ENCODE measurements around the gene COMP. TPM values are rescaled to one million over a fixed set of nuclear protein-coding genes. Genes with fewer than 3 reads are reported as not detected.

COMP gene
- 0.20 and 0.37 TPM in 2 replicates for total RNA-seq

DNA sequence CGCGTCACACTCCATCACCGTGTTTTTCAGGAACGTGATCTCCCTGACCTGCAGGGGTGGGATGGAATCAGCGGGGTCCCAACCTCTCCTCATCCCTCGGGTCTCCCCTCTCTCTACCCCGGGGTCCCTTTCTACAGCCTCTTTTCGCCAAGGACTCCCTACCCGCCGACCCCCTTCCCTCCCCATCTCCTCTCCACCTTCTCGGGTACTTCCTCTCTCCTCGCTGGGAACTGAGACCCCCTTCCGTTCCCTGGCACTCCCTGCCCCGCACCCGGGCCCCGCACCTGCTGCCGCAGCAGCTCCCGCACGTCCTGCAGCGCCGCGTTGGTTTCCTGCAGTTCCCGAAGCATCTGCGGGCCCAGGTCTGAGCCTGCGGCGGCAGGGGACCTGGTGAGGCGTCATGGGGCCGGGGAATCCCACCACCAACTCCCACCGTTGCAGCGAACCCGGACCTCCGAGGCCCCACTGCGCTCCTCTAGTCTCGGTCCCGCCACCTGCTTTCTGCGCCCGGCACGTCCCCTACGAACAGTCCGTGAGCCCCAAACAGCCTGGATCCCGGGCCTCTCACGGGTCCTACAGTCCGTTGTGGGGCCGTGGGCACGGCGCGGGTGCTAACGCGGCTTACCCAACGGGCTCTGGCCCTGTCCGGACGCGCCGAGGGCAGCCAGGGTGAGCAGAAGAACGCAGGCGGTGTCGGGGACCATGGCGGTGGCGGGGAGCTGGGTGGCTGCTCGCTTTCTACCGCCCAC lies at the start of gene COMP:
COMP (minus strand) TSS at position 740 of the 749 bp plus-strand sequence; CDS start at position 704, 36 bp downstream.

GRCh38 chr19:18831524-18832305 lies 40.6 kb upstream of the COMP start, which contains the start of gene UPF1:
Gene UPF1 (plus strand): TSS chr19:18831959. CDS start chr19:18832210, 251 bp downstream.

Other genes with a start within 250 kb of the COMP start
- gene FKBP8, start 247.7 kb downstream of the COMP start, total RNA-seq = 185 and 224 TPM in 2 replicates
- gene KXD1, start 233.4 kb downstream of the COMP start, total RNA-seq = 113 and 126 TPM in 2 replicates
- 449 and 860 TPM in 2 replicates for gene UBA52, start 219.4 kb downstream of the COMP start, total RNA-seq
- 34.0 and 55.1 TPM in 2 replicates for gene REX1BD, start 202.5 kb downstream of the COMP start, total RNA-seq
- 8.4 and 13.2 TPM in 2 replicates for gene CRLF1, start 184.5 kb downstream of the COMP start, total RNA-seq
- gene TMEM59L, start 178.4 kb downstream of the COMP start, total RNA-seq = under 0.01 TPM in 2 replicates
- 2.3 and 3.3 TPM in 2 replicates for gene KLHL26, start 154.3 kb downstream of the COMP start, total RNA-seq
- gene CRTC1, start 107.6 kb downstream of the COMP start, total RNA-seq = 2.6 and 2.9 TPM in 2 replicates
- gene UPF1, start 40.7 kb upstream of the COMP start, total RNA-seq = 49.6 and 60.6 TPM in 2 replicates
- 1.5 and 1.6 TPM in 2 replicates for gene CERS1, start 104.9 kb upstream of the COMP start, total RNA-seq
- gene COPE, start 128.1 kb upstream of the COMP start, total RNA-seq = 189 and 283 TPM in 2 replicates
- 56.3 and 63.6 TPM in 2 replicates for gene DDX49, start 128.4 kb upstream of the COMP start, total RNA-seq
- gene HOMER3, start 149.9 kb upstream of the COMP start, total RNA-seq = 48.1 and 55.3 TPM in 2 replicates
- 28.3 and 42.8 TPM in 2 replicates for gene SUGP2, start 242.2 kb upstream of the COMP start, total RNA-seq
- 50.4 and 54.7 TPM in 2 replicates for gene ARMC6, start 242.3 kb upstream of the COMP start, total RNA-seq

Measured in subcutaneous preadipocyte (primary cell).